HG03175 (cell line): ENCODE measurements around the gene NOPCHAP1.
A peak's percentile ranks its signal among the peaks of the same experiment; 100 is the strongest.
"Not testable (repeated sequence)": the region's sequence is repeated elsewhere in the genome, so short reads cannot be mapped to it uniquely, and the experiment has no call there.

Experiments used
- ATAC-seq: cut with Tn5 transposase; IDR thresholded peaks from one replicate; pipeline ENCODE4 v1.9.1; 2021; ENCODE audit warnings: mild to moderate bottlenecking, moderate library complexity; ENCODE audit not compliant: unreplicated experiment

NOPCHAP1 gene

GRCh38 chr12:104986022-104986941 lies at the start of gene NOPCHAP1:
TSS of gene NOPCHAP1 (plus strand) at chr12:104986316. CDS start at chr12:104986353, 37 bp downstream.
- ATAC-seq = peak; percentile 96

DNA sequence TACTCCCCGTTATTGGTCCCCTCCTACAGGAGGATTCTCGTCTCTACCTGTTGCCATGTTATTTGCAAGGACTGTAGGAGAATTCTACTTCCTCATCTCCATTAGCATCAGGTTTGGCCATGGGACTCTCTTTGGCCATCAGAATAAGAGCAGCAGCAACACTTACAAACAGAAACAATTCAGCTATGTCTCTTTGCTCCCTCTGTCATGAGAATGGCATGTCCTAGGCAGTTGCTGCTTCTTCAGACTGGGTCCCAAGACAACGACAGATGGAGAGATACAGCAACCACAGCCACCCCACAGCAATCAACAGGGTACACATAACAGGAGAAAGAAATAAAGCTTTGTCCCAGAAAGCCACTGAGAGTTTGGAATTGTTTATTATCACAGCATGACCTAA lies 47.7 kb upstream of the NOPCHAP1 start:
- ATAC-seq = no peak

DNA sequence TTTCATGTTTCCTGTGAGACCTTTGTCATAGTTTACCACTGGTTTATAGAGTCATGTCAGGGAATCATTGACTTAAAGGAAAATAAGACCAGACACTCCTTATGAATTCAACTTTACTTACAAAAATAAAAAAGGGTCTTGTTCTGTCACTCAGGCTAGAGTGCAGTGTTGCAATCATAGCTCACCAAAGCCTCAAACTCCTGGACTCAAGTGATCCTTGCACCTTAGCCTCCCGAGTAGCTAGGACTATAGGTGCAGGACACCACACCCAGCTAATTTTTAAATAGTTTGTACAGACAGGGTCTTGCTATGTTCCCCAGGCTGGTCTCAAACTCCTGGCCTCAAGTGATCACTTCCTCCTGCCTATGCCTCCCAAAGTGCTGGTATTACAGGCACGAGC lies 47.0 kb upstream of the NOPCHAP1 start:
- ATAC-seq = no peak

DNA sequence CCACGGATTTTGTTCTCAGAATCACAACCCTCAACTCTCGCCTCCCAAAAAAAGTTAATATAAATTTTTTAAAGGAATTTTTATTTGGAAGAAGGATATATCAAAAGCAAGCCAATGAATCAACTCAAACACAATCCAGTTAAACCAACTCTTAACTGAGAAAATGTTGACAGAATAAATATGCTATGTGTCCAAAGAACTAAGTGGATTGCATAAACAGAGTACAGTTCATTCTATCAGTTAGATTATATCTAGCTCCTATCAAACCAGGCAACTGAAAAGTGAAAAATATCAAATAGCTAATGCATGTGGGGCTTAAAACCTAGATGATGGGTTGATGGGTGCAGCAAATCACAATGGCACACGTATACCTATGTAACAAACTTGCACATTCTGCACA lies 44.7 kb upstream of the NOPCHAP1 start:
- ATAC-seq = no peak

- ATAC-seq = no peak
These were observed 44.0 kb upstream of the NOPCHAP1 start for GRCh38 chr12:104942075-104942474.

DNA sequence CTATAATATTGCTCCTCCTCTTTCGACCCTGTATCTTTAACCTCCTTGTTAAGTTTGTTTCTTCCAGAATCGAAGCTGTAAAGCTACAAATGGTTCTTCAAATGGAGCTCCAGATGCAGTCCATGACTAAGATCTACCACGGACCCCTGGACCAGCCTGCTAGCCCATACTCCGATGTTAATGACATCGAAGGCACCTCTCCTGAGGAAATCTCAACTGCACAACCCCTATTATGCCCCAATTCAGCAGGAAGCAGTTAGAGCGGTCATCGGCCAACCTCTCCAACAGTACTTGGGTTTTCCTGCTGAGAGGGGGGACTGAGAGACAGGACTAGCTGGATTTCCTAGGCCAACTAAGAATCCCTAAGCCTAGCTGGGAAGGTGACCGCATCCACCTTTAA lies 42.7 kb upstream of the NOPCHAP1 start:
- not testable (repeated sequence) for ATAC-seq

GRCh38 chr12:104944252-104944651 lies 41.9 kb upstream of the NOPCHAP1 start:
- no peak for ATAC-seq

DNA sequence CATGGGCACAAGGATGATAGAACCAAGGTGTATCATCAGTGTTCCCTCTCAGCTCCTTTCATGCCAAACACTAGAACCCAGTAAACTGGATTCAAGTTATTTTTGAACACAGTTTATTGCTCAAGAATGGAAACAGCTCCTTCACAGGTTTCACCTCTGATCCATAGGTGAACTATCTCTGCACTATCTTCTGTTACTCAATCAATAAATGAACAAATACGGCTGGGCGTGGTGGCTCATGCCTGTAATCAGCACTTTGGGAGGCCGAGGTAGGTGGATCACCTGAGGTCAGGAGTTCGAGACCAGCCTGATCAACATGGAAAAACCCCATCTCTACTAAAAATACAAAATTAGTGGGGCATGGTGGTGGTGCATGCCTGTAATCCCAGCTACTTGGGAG lies 37.4 kb upstream of the NOPCHAP1 start:
- ATAC-seq = not testable (repeated sequence)

DNA sequence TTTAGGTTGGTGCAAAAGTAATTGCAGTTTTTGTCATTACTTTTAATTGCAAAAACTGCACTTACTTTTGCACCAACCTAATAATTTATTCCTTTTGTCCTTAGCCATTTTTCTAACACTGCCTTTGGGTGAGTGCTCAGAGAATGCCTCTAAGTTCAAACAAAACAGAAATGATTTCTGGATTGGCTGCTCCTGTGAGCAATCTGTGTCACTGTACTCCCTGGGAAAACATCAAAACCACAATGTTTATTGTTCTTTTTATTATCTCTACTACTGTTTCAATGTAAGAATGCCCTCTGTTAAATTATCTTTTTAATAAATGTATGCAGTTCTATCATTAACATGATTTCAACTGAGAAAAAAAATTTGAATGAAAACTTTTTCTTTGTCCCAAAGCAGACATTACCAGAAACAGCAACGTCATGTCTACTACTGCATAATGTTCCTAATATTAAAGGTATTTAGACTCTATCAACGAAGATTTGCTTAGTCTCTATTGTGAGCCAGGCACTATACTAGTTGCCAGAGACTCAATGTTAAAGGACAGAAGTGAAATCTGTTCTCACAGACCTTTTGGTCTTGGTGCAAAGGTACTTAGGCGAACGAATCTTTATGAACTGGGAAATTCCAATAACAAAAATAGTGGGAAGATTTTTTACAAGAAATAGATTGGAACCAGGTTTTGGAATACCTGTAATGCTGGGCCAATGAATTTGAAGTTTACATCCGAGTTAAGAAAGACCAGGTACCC lies 34.2 kb upstream of the NOPCHAP1 start:
- no peak for ATAC-seq

- ATAC-seq = no peak
These were observed 33.3 kb upstream of the NOPCHAP1 start for GRCh38 chr12:104952816-104953215.

- no peak for ATAC-seq
These were observed 32.8 kb upstream of the NOPCHAP1 start for GRCh38 chr12:104953323-104953722.

DNA sequence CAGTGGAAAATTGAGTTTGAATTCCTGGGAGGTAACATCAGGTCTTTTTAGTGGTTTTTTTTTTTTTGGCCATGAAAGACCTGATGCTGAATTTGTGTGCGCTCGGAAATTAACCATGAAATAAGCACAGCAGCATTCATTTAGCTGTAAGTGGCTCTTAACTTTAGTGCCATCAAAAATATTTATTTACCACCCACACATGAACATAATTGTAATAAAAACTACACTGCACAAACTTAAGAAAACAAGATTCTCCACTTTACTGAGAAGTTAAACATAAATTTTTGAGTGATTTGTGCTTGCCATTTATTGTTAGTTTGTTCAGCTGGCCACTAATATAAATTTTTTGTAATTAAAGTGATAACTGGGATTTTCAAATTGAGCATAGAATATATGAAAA lies 30.4 kb upstream of the NOPCHAP1 start:
- ATAC-seq = no peak

- ATAC-seq = no peak
These were observed 29.0 kb upstream of the NOPCHAP1 start for GRCh38 chr12:104956870-104957718.

DNA sequence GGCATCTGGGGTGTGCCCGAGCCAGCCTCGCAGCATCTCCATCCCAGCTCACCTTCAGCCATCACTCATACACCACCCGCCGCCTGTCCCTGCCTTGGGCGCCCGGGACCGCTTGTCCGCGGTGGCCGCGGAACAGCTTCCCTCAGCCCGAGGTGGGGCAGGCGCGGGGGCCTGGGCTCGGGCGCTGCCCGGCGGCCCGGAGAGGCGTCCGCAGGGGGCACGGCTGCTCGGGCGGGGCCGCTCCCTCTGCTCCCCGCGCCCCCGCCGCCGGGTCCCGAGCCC lies 28.5 kb upstream of the NOPCHAP1 start:
- ATAC-seq = no peak

DNA sequence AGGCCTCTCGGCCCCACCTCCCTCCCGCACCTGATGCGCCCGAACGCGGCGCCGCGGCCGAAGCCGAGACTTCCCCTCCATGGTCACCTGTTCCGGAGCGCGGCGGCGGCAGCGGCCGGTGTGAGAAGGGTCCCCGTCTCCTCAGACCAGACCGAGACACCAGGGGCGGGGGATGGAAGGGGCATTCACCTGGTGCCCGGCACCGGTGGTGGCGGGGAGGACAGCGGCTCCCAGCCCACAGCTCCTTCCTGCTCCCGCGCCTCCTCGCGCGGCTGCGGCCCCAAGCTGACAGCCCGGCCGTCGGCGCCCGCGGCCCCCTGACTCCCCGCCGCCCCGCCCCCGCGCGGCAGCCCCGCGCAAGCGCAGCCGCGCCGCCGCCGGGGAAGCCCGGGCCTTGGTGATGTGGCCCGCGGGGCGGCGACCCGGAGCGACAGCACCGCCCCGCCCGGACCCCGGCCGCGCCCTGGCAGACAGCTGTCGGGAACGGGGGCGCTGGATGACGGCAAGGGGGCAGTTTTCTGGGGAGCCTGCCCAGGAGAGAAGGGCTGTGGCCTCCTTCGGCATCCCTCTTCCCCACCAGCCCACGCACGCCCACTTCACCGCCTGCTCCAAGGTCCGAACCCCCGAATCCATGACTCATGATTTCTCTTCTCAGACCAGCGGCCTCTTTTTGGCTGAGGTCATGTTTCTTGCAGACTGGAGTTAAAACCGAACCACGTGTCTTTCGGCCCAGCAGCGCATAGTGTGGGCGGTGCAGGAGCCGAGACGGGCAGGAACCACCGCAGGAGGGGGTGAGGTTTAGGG lies 27.9 kb upstream of the NOPCHAP1 start, which contains the start of gene SLC41A2:
Gene SLC41A2, minus strand, starts transcription at position 290 of the 804 bp plus-strand sequence. CDS start 29,763 bp downstream, outside the sequence.
- peak; percentile 86 for ATAC-seq

GRCh38 chr12:104958805-104959334 lies 27.2 kb upstream of the NOPCHAP1 start:
- ATAC-seq = no peak

- ATAC-seq = no peak
These were observed 26.7 kb upstream of the NOPCHAP1 start for GRCh38 chr12:104959335-104959841.

- no peak for ATAC-seq
These were observed 25.7 kb upstream of the NOPCHAP1 start for GRCh38 chr12:104960464-104960863.

- no peak for ATAC-seq
These were observed 22.4 kb upstream of the NOPCHAP1 start for GRCh38 chr12:104963757-104964156.
